ENCODE results near the gene LRWD1. TPM values are rescaled to one million over a fixed set of nuclear protein-coding genes. Genes with fewer than 3 reads are reported as not detected.

The LRWD1 gene
- total and polyA plus RNA-seq, 9 of the 15 experiments (the other 6 are each of a cell fraction or from before 2014, with no cell fraction given), result 0.61 to 66.0 (median 33.2) TPM

DNA sequence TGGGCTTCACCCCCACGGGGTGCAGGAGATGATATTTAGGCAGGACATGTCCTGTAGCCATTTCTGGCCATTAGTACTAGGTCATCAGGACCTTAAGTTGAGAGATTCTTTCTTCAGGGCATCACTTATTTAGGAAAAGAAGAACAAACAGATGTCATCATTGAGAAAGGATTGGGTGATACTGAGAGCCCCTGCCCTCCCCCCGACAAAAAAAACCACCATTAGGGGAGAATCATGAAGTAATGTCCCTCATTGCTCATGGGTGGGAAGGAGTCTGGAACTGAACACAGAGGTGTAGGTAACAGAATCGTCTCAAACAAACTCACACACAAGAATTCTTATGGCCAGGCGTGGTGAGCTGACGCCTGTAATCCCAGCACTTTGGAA, 37.8 kb upstream of the LRWD1 start (continued):
- no peak for TF ChIP-seq LCOR (CRISPR knock-in tag; IDR thresholded peaks at IDR 0.05)
- TF ChIP-seq, protein P1, sequence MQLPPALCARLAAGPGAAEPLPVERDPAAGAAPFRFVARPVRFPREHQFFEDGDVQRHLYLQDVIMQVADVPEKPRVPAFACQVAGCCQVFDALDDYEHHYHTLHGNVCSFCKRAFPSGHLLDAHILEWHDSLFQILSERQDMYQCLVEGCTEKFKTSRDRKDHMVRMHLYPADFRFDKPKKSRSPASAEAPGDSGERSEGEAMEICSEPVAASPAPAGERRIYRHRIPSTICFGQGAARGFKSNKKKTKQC (CRISPR knock-in tag; IDR thresholded peaks at IDR 0.05), result no peak
- no peak for TF ChIP-seq ZBED1 (IDR thresholded peaks at IDR 0.05)
- TF ChIP-seq, protein P2, sequence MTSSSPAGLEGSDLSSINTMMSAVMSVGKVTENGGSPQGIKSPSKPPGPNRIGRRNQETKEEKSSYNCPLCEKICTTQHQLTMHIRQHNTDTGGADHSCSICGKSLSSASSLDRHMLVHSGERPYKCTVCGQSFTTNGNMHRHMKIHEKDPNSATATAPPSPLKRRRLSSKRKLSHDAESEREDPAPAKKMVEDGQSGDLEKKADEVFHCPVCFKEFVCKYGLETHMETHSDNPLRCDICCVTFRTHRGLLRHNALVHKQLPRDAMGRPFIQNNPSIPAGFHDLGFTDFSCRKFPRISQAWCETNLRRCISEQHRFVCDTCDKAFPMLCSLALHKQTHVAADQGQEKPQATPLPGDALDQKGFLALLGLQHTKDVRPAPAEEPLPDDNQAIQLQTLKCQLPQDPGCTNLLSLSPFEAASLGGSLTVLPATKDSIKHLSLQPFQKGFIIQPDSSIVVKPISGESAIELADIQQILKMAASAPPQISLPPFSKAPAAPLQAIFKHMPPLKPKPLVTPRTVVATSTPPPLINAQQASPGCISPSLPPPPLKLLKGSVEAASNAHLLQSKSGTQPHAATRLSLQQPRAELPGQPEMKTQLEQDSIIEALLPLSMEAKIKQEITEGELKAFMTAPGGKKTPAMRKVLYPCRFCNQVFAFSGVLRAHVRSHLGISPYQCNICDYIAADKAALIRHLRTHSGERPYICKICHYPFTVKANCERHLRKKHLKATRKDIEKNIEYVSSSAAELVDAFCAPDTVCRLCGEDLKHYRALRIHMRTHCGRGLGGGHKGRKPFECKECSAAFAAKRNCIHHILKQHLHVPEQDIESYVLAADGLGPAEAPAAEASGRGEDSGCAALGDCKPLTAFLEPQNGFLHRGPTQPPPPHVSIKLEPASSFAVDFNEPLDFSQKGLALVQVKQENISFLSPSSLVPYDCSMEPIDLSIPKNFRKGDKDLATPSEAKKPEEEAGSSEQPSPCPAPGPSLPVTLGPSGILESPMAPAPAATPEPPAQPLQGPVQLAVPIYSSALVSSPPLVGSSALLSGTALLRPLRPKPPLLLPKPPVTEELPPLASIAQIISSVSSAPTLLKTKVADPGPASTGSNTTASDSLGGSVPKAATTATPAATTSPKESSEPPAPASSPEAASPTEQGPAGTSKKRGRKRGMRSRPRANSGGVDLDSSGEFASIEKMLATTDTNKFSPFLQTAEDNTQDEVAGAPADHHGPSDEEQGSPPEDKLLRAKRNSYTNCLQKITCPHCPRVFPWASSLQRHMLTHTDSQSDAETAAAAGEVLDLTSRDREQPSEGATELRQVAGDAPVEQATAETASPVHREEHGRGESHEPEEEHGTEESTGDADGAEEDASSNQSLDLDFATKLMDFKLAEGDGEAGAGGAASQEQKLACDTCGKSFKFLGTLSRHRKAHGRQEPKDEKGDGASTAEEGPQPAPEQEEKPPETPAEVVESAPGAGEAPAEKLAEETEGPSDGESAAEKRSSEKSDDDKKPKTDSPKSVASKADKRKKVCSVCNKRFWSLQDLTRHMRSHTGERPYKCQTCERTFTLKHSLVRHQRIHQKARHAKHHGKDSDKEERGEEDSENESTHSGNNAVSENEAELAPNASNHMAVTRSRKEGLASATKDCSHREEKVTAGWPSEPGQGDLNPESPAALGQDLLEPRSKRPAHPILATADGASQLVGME (CRISPR knock-in tag; IDR thresholded peaks at IDR 0.05), result no peak
- no peak for TF ChIP-seq NFE2L1 (tag; IDR thresholded peaks at IDR 0.05; ENCODE audit: borderline replicate concordance, low read depth)
- no peak for TF ChIP-seq TFE3 (CRISPR knock-in tag; IDR thresholded peaks at IDR 0.05)

Data from K562 (cell line).